ENCODE measurements around the gene TMEM80. TPM values are rescaled to one million over a fixed set of nuclear protein-coding genes. Genes with fewer than 3 reads are reported as not detected.

The TMEM80 gene
- total RNA-seq = 7.8 and 11.7 TPM in 2 replicates

DNA sequence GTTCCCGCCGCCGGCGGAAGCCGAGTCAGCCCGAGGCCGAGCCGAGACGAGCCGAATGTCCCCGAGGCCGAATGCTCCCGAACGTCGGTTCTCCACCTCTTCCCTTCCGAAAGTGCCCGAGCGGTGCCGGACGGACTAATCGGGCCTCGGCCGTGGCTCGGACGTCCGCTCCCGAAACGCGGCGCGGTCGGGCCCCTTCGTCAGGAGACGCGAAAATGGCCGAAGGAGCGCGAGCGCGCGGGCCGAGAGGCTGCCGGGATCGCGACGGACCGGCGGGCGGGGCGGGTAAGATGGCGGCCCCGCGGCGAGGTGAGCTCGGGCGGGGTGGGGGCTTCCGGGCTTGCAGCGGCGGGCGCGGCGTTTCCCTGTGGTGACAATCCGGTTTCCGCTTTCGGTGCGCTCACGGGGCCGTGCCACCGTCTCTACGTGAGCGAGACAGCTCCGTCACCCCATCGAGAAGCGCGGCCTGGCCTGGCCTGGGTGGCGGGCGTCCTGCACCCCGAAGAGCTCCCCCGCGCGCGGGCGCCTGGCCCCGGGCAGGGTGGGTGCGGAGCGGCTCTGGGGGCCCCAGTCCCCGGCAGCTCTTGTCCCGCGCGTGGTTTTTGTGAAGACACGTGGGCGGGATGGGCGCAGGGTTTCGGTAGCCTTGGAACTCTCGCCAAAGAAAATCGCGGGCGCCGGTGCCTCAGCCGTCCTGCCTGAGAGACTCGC, at the start of gene TMEM80:
TSS of gene TMEM80 (plus strand) at position 279 of the 711 bp plus-strand sequence. CDS start at position 291, 12 bp downstream.

DNA sequence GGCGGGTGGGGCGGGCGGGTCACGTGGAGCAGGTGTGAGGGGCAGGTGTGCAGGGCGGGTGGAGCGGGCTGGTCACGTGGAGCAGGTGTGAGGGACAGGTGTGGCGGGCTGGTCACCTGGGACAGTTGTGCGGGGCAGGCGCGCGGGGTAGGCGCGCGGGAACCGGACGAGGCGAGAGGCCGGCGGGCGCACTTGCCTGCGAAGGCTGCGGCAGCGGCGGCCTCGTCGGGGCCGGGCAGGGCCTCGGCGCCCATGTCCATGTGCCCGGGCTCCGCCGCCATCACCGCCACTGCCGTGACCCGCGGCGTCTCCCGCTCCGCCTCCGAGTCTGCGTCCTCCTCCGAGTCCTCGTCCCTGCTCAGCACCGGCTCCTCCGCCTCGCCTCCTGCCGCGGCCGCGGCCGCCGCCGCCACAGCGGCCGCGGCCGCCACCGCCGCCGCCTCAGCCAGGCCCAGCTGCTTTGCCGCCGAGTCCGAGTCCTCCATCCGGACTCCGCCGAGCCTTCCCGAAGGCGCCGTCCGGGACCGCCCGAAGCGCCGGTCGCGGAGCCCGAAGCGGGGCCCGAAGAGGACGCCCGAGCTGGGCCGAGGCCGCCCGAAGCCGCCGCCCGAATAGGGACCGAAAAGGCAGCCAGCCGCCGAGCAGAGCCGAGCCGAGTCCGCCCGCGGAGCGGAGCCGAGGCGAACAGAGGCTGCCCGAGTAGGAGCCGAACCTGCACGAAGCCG, 891 bp upstream of the TMEM80 start, which contains the start of gene DEAF1:
TSS of gene DEAF1 (minus strand) at position 660 of the 725 bp plus-strand sequence. CDS start at position 485, 175 bp downstream.

DNA sequence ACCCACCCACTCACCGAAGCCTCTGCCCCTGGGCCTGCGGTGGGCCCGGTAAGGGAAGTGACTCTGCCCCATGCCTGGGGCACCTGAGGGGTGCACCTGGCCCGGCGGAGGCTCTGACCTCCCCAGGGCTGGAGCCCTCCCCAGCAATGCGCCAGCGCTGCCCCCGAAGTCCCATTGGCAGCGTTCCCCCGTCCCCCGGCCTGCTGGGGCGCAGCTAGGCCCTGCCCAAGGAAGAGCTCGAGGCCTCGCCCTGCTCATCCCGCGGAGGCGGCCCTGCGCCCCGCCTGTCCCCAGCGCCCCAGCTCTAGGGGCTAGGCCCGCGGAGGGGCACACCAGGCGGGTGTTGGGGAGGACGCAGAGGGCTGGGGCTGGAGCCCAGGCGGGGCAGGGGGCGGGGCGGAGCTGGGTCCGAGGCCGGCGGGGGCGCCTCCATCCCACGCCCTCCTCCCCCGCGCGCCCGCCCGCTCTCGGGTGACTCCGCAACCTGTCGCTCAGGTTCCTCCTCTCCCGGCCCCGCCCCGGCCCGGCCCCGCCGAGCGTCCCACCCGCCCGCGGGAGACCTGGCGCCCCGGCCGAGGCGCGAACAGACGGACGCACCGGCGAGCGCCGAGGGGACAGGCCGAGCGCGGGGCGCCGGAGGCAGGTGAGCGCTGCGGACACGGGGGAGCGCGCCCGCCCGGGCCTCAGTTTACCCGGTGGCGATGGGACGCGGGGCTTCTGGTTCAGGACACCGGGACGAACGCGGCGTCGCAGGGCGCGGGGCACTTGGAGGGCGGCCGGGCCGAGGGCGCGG, 10.2 kb downstream of the TMEM80 start, which contains the start of gene EPS8L2:
TSS of gene EPS8L2 (plus strand) at position 586 of the 793 bp plus-strand sequence. CDS start 3,177 bp downstream, outside the sequence.

DNA sequence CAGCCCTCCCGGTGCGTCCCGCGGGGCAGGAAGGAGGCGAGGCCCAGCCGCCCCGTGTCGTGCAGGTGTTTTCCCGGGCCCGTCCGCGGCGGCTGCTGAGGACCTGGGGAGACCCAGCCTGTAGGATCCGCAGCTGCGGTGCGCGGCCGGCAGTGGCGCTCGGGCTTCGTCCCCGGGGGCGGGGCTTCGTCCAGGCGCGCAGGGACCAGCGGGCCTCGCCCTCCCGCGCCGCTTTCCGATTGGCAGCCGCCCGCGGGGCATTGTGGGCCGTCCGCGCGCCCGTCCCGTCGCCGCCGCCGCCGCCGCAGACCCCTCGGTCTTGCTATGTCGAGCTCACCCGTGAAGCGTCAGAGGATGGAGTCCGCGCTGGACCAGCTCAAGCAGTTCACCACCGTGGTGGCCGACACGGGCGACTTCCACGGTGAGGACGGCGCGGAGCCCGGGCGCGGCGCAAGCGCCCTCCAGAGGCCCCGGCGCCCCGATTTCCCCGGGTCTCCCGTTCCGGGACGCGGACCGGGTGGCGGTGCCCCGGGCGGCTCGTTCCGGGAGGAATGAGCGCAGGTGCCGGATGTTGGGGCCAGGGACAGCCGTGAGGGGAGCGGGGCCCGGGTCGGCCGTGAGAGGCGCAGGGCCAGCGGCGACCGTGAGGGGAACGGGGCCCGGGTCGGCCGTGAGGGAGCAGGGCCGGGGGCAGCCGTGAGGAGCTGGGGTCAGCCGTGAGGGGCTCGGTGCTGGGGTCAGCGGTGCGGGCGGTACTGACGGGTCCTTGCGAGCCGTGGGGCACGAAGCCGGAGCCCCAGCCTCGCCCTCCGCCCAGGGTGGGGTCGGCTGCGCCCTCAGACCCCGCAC, 51.8 kb downstream of the TMEM80 start, which contains the start of gene TALDO1:
TSS of gene TALDO1 (plus strand) at position 307 of the 849 bp plus-strand sequence. CDS start at position 325, 18 bp downstream.

Other genes with a start within 250 kb of the TMEM80 start
- 29.9 and 30.2 TPM in 2 replicates for gene PTDSS2, start 245.5 kb upstream of the TMEM80 start, total RNA-seq
- 167 and 236 TPM in 2 replicates for gene RNH1, start 188.6 kb upstream of the TMEM80 start, total RNA-seq
- 43.0 and 67.2 TPM in 2 replicates for gene HRAS, start 160.2 kb upstream of the TMEM80 start, total RNA-seq
- gene LRRC56, start 158.3 kb upstream of the TMEM80 start, total RNA-seq = 0.30 and 0.32 TPM in 2 replicates
- 0.30 and 0.65 TPM in 2 replicates for gene LMNTD2, start 135.1 kb upstream of the TMEM80 start, total RNA-seq
- 10.2 and 14.3 TPM in 2 replicates for gene RASSF7, start 134.8 kb upstream of the TMEM80 start, total RNA-seq
- 24.5 and 26.0 TPM in 2 replicates for gene PHRF1, start 119.3 kb upstream of the TMEM80 start, total RNA-seq
- 11.0 and 71.6 TPM in 2 replicates for gene IRF7, start 79.9 kb upstream of the TMEM80 start, total RNA-seq
- not detected in 2 replicates for gene CDHR5, start 70.9 kb upstream of the TMEM80 start, total RNA-seq
- not detected in 2 replicates for gene SCT, start 68.6 kb upstream of the TMEM80 start, total RNA-seq
- not detected in 2 replicates for gene DRD4, start 58.5 kb upstream of the TMEM80 start, total RNA-seq
- 34.8 and 38.7 TPM in 2 replicates for gene DEAF1, start 594 bp upstream of the TMEM80 start, total RNA-seq
- 2.3 and 2.9 TPM in 2 replicates for gene EPS8L2, start 10.4 kb downstream of the TMEM80 start, total RNA-seq
- 200 and 226 TPM in 2 replicates for gene TALDO1, start 51.6 kb downstream of the TMEM80 start, total RNA-seq
- 16.9 and 23.3 TPM in 2 replicates for gene GATD1, start 81.7 kb downstream of the TMEM80 start, total RNA-seq
- 0.32 TPM in 1 of 2 replicates, not detected in the other for gene CEND1, start 94.3 kb downstream of the TMEM80 start, total RNA-seq
- 5.3 and 9.4 TPM in 2 replicates for gene SLC25A22, start 102.5 kb downstream of the TMEM80 start, total RNA-seq
- gene PIDD1, start 109.4 kb downstream of the TMEM80 start, total RNA-seq = 6.5 and 6.8 TPM in 2 replicates
- gene RPLP2, start 114.2 kb downstream of the TMEM80 start, total RNA-seq = 71.0 and 255 TPM in 2 replicates
- 15.2 and 16.2 TPM in 2 replicates for gene PNPLA2, start 123.1 kb downstream of the TMEM80 start, total RNA-seq
- gene CRACR2B, start 132.1 kb downstream of the TMEM80 start, total RNA-seq = 6.5 and 9.6 TPM in 2 replicates
- 523 and 570 TPM in 2 replicates for gene CD151, start 137.1 kb downstream of the TMEM80 start, total RNA-seq
- 25.2 and 71.8 TPM in 2 replicates for gene POLR2L, start 146.7 kb downstream of the TMEM80 start, total RNA-seq
- 76.0 and 116 TPM in 2 replicates for gene TSPAN4, start 147.0 kb downstream of the TMEM80 start, total RNA-seq
- gene CHID1, start 215.0 kb downstream of the TMEM80 start, total RNA-seq = 34.4 and 42.6 TPM in 2 replicates
- 19.9 and 30.5 TPM in 2 replicates for gene AP2A2, start 230.1 kb downstream of the TMEM80 start, total RNA-seq